Endodermal cell (in vitro differentiated cells): Measurements from ENCODE around the gene HORMAD2. TPM values are rescaled to one million over a fixed set of nuclear protein-coding genes. Genes with fewer than 3 reads are reported as not detected.

ENCODE experiments used
- DNase-seq: peaks from one replicate; pipeline ENCODE4 v3.0.0-alpha.2; 2017
- H3K27ac ChIP-seq: 2 replicates; pipeline ENCODE4 v1.5.1; 2013; ENCODE audit warnings: mild to moderate bottlenecking, low read depth, low read length, moderate library complexity
- H3K27me3 ChIP-seq: 2 replicates; pipeline ENCODE4 v1.6.1; 2013; ENCODE audit warnings: mild to moderate bottlenecking, low read length, moderate library complexity; ENCODE audit not compliant: insufficient read depth, control insufficient read depth, poor library complexity, severe bottlenecking
- H3K36me3 ChIP-seq: 2 replicates; pipeline ENCODE4 v1.7.0; 2013; ENCODE audit warnings: mild to moderate bottlenecking, low read length, moderate library complexity; ENCODE audit not compliant: control insufficient read depth, insufficient read depth
- H3K4me1 ChIP-seq: one replicate; pipeline ENCODE4 v1.7.0; 2013; ENCODE audit warnings: low read length; ENCODE audit not compliant: control insufficient read depth, insufficient read depth
- H3K4me3 ChIP-seq: 2 replicates; pipeline ENCODE4 v1.5.1; 2013; ENCODE audit warnings: mild to moderate bottlenecking, low read length, moderate library complexity
- H3K9ac ChIP-seq: 2 replicates; pipeline ENCODE4 v1.6.1; 2013; ENCODE audit warnings: mild to moderate bottlenecking, low read length, moderate library complexity; ENCODE audit not compliant: poor library complexity, severe bottlenecking; ENCODE audit errors: extremely low read depth
- H3K9me3 ChIP-seq: 2 replicates; pipeline ENCODE4 v1.6.1; 2013; ENCODE audit warnings: mild to moderate bottlenecking, low read length, moderate library complexity; ENCODE audit not compliant: control insufficient read depth
- H3K27ac Mint-ChIP-seq: 2 replicates; pipeline ENCODE4 v1.8.0; 2020; ENCODE audit warnings: mixed read lengths
- H3K27me3 Mint-ChIP-seq: 2 replicates; pipeline ENCODE4 v1.8.0; 2021; ENCODE audit warnings: mild to moderate bottlenecking, mixed read lengths; ENCODE audit not compliant: insufficient read depth
- H3K36me3 Mint-ChIP-seq: 2 replicates; pipeline ENCODE4 v1.8.0; 2020; ENCODE audit warnings: low read depth, mixed read lengths
- H3K4me1 Mint-ChIP-seq: 2 replicates; pipeline ENCODE4 v1.8.0; 2020; ENCODE audit warnings: mixed read lengths
- H3K4me3 Mint-ChIP-seq: 2 replicates; pipeline ENCODE4 v1.8.0; 2020; ENCODE audit warnings: mild to moderate bottlenecking, moderate library complexity, mixed read lengths
- H3K9me3 Mint-ChIP-seq: 2 replicates; pipeline ENCODE4 v1.8.0; 2020; ENCODE audit warnings: mild to moderate bottlenecking, mixed read lengths
- CTCF ChIP-seq: fragments of 200-600 bp; sonication (generic); conservative IDR thresholded peaks from 2 replicates; pipeline ENCODE4 v1.5.0; 2021; ENCODE audit warnings: antibody characterized with exemption, mild to moderate bottlenecking
- WGBS, 2 experiments: methylation state at CpG; one replicate each; pipeline versions ENCODE4 v1.1.5 to v1.1.7; 2013; ENCODE audit warnings: missing lambda C conversion rate in 2 of 2, mixed read lengths in 1 of 2; ENCODE audit not compliant: insufficient coverage in 1 of 2, insufficient read length in 1 of 2; 5-methylcytosine and 5-hydroxymethylcytosine counted together
- total RNA-seq, 2 donors: library from RNA; stranded (reverse); fragmentation: NEBNext Ultra II Directional in 1 of 2; extraction: Animal tissue kit (Norgen Biotek cat#: 25700) in 1 of 2; gene quantifications; 2 replicates in 1 of 2; 3 replicates in 1 of 2; pipeline ENCODE4 v1.2.1, GENCODE V29; 2021

The HORMAD2 gene
- total RNA-seq, 2 donors from 2014 or later, result 0.55 TPM; not detected in 1

DNA sequence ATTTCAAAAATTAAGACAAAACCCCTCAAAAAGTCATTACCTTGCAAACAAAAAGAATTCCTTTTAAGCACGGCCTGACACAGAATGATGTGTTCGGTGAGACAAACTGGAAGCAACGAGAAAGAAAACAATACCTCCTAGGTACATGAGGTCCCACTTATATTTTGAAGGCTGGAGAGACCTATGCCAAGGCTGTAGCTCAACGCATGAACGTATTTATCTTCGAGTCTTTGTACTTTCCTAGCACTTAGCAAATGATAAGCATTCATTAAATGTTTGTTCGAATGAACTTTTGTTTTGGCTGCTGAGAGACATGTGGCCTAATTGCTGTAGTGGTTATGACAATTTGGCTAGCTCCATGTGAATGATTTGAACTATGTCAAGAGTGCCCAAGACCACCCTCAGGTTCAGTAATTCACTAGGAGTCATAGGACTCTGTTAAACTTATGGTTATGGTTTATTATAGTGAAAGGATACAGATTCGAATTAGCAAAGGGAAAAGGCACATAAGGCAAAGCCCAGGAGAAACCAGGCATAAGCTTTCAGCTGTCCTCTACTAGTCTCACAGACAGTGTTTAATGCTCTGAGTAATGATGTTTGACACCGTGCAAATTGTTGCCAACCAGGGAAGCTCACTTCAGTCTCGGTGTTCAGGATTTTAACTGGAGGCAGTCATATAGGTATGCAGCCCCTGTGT lies 26.0 kb upstream of the HORMAD2 start:
- Mint-ChIP-seq H3K36me3 (peaks cover 4% of the 10 kb centered on the region), H3K27me3 (no peaks in the 10 kb centered on the region), H3K4me1 (peaks cover 2% of the 10 kb centered on the region), H3K4me3 (no peak overlapping the region), H3K9me3 (peaks cover 16% of the 10 kb centered on the region), H3K27ac (no peak overlapping the region)
- TF ChIP-seq CTCF, result no peak
- peaks cover 4% of the 10 kb centered on the region for H3K9me3 ChIP-seq
- H3K27ac ChIP-seq, result no peak overlapping the region
- WGBS, 2 experiments, result 92 to 94% methylated on average over 9 to 10 of the region's 10 CpGs
- H3K4me1 ChIP-seq, result no peaks in the 10 kb centered on the region
- H3K36me3 ChIP-seq, result no peaks in the 10 kb centered on the region
- no peak for DNase-seq
- no peak overlapping the region for H3K9ac ChIP-seq
- H3K4me3 ChIP-seq, result no peak overlapping the region
- no peaks in the 10 kb centered on the region for H3K27me3 ChIP-seq

DNA sequence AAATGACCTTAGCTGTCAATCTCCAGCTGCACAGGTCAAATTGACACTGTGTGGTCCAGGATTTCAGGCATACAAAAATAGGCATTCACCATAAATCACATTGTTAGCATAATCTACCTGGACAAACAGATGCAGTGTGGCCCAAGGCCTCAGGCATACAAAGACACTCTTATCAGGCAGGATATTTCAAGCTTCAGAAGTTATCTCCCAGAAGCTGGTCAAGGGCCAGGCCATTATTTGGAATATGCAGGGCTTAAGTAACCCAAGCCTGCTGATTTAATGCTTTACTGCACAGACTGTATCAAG lies 25.5 kb upstream of the HORMAD2 start:
- H3K9me3 ChIP-seq, result peaks cover 7% of the 10 kb centered on the region
- no peaks in the 10 kb centered on the region for H3K36me3 ChIP-seq
- peaks cover 19% of the 10 kb centered on the region for H3K9me3 Mint-ChIP-seq
- DNase-seq, result no peak
- no peak overlapping the region for H3K9ac ChIP-seq
- H3K27ac ChIP-seq, result no peak overlapping the region
- peaks cover 2% of the 10 kb centered on the region for H3K4me1 Mint-ChIP-seq
- H3K36me3 Mint-ChIP-seq, result peaks cover 7% of the 10 kb centered on the region
- no peaks in the 10 kb centered on the region for H3K27me3 ChIP-seq
- H3K4me3 ChIP-seq, result no peak overlapping the region
- no peak for TF ChIP-seq CTCF
- H3K27ac Mint-ChIP-seq, result no peak overlapping the region
- no peaks in the 10 kb centered on the region for H3K4me1 ChIP-seq
- H3K4me3 Mint-ChIP-seq, result no peak overlapping the region
- no peaks in the 10 kb centered on the region for H3K27me3 Mint-ChIP-seq

DNA sequence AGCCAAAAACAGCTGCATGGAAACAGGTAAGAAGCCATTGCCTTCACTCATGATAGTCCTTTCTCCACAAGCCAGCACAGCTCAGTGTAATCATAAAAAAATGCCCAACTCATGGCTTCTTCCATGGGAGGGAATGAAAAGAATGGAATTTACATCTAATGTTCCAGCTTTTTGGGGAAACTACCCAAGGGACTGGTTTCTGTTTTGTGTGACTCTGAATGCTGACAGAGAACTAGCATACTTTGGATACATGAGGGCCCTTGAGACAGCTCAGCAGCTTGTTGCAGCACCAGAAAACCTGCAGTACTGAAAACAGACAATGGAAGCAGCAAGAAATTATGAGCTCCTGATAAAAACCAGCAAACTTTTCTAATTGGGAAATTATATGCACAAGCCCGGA lies 24.2 kb upstream of the HORMAD2 start:
- Histone ChIP-seq H3K4me3 (no peak overlapping the region), H3K4me1 (no peaks in the 10 kb centered on the region), H3K27ac (no peak overlapping the region), H3K9me3 (peaks cover 7% of the 10 kb centered on the region), H3K9ac (no peak overlapping the region), H3K36me3 (no peaks in the 10 kb centered on the region), H3K27me3 (no peaks in the 10 kb centered on the region)
- Mint-ChIP-seq H3K4me1 (peaks cover 2% of the 10 kb centered on the region), H3K27me3 (no peaks in the 10 kb centered on the region), H3K36me3 (peaks cover 3% of the 10 kb centered on the region), H3K9me3 (peaks cover 19% of the 10 kb centered on the region), H3K4me3 (no peak overlapping the region), H3K27ac (no peak overlapping the region)
- DNase-seq, result no peak
- no peak for TF ChIP-seq CTCF
- WGBS, 2 experiments, result 94 to 100% methylated on average over 1 of the region's 1 CpG
